ENCODE measurements around the gene SPDYE3.
A peak's percentile ranks its signal among the peaks of the same experiment; 100 is the strongest.
"Not testable (repeated sequence)": the region's sequence is repeated elsewhere in the genome, so short reads cannot be mapped to it uniquely, and the experiment has no call there.

- TF ChIP-seq EP300 (conservative IDR thresholded peaks at IDR 0.05; ENCODE audit: poor library complexity, severe bottlenecking); EZH2 (IDR thresholded peaks at IDR 0.05; ENCODE audit: borderline replicate concordance, insufficient read depth, low read length, poor library complexity, severe bottlenecking); RAD21 (conservative IDR thresholded peaks at IDR 0.05); POLR2AphosphoS5 (IDR thresholded peaks at IDR 0.05): not testable (repeated sequence)
- peak; percentile 42 for TF ChIP-seq CTCF (IDR thresholded peaks at IDR 0.05; ENCODE audit: poor library complexity, severe bottlenecking)
Measured at GRCh38 chr7:100272538-100272902, 35.0 kb upstream of the SPDYE3 start.
